A549 (cell line): ENCODE data around the gene GOLGA6L25.
"Not testable (repeated sequence)": the region's sequence is repeated elsewhere in the genome, so short reads cannot be mapped to it uniquely, and the experiment has no call there.

Source experiments
- CEBPB ChIP-seq, 2 experiments: fragments of >200 bp in 1 of 2; sonication (Bioruptor Twin) in 1 of 2; formaldehyde crosslinking in 1 of 2; IDR thresholded peaks; 2 replicates each; pipeline ENCODE4 v1.6.1; 2012 to 2016
- MAFK ChIP-seq: fragments of 450-650 bp; IDR thresholded peaks from 2 replicates; pipeline ENCODE4 v1.6.1; 2014; ENCODE audit not compliant: partially characterized antibody
- POLR2A ChIP-seq: IDR thresholded peaks from 2 replicates; pipeline ENCODE4 v1.6.1; 2012; ENCODE audit warnings: mild to moderate bottlenecking, low read length
- RAD21 ChIP-seq, 2 experiments: fragments of >200 bp in 1 of 2; sonication (Bioruptor Twin) in 1 of 2; formaldehyde crosslinking in 1 of 2; IDR thresholded peaks in 1 of 2; conservative IDR thresholded peaks in 1 of 2; 2 replicates in 1 of 2; 3 replicates in 1 of 2; pipeline ENCODE4 v1.6.1; 2012 to 2018; ENCODE audit warnings: inconsistent platforms in 1 of 2
- RNF2 ChIP-seq: fragments of 200-600 bp; sonication (generic); IDR thresholded peaks from 2 replicates; pipeline ENCODE4 v1.6.1; 2016; ENCODE audit warnings: low read depth, mild to moderate bottlenecking, antibody characterized with exemption, moderate library complexity, borderline replicate concordance
- TF ChIP-seq, protein P1 (sequence below): fragments of >200 bp; sonication (Bioruptor Twin); formaldehyde crosslinking; IDR thresholded peaks from 3 replicates; pipeline ENCODE4 v1.5.1; 2016
- TF ChIP-seq, protein P2 (sequence below): IDR thresholded peaks from 2 replicates; pipeline ENCODE4 v1.6.1; 2012

DNA sequence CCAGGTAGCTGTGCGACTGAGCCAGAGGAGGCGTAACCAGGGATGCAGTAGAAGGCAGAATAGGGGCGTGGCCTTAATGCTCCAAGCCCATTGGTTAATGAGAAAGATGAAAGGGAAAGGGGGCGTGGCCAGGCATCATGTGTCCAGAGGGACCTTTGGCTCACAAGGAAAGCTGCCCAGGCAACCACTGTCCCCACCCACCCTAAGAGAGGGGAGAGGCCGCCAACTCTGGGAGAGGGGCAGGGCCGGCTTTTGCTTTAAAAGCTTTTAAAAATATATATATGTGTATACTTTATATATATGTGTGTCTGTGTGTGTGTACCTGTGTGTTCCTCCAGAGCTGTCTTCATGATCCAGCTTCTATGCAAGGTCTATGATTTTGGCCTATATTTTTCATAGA lies 20.4 kb upstream of the GOLGA6L25 start, which contains the start of gene GOLGA8G:
- TF ChIP-seq, protein P1, sequence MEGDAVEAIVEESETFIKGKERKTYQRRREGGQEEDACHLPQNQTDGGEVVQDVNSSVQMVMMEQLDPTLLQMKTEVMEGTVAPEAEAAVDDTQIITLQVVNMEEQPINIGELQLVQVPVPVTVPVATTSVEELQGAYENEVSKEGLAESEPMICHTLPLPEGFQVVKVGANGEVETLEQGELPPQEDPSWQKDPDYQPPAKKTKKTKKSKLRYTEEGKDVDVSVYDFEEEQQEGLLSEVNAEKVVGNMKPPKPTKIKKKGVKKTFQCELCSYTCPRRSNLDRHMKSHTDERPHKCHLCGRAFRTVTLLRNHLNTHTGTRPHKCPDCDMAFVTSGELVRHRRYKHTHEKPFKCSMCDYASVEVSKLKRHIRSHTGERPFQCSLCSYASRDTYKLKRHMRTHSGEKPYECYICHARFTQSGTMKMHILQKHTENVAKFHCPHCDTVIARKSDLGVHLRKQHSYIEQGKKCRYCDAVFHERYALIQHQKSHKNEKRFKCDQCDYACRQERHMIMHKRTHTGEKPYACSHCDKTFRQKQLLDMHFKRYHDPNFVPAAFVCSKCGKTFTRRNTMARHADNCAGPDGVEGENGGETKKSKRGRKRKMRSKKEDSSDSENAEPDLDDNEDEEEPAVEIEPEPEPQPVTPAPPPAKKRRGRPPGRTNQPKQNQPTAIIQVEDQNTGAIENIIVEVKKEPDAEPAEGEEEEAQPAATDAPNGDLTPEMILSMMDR, result not testable (repeated sequence)
- TF ChIP-seq POLR2A; CEBPB (IDR thresholded peaks at IDR 0.05); RAD21 (conservative IDR thresholded peaks at IDR 0.05 in 1 of 2, IDR thresholded peaks at IDR 0.05 in 1 of 2); MAFK; RNF2: not testable (repeated sequence)
- TF ChIP-seq, protein P2, sequence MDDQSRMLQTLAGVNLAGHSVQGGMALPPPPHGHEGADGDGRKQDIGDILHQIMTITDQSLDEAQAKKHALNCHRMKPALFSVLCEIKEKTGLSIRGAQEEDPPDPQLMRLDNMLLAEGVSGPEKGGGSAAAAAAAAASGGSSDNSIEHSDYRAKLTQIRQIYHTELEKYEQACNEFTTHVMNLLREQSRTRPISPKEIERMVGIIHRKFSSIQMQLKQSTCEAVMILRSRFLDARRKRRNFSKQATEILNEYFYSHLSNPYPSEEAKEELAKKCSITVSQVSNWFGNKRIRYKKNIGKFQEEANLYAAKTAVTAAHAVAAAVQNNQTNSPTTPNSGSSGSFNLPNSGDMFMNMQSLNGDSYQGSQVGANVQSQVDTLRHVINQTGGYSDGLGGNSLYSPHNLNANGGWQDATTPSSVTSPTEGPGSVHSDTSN, result not testable (repeated sequence)
